ENCODE measurements around the gene DPYSL5.

GRCh38 chr2:26901326-26902183 lies 53.6 kb downstream of the DPYSL5 start:
- no peak for TF ChIP-seq CTCF (IDR thresholded peaks at IDR 0.05 in 2 of 3, conservative IDR thresholded peaks at IDR 0.05 in 1 of 3; ENCODE audit: insufficient read depth in 2 of 3, low read depth in 1 of 3, low read length in 3 of 3)
- TF ChIP-seq SMAD3 (CRISPR knock-in tag; conservative IDR thresholded peaks at IDR 0.05), result no peak
- TF ChIP-seq, protein P1, sequence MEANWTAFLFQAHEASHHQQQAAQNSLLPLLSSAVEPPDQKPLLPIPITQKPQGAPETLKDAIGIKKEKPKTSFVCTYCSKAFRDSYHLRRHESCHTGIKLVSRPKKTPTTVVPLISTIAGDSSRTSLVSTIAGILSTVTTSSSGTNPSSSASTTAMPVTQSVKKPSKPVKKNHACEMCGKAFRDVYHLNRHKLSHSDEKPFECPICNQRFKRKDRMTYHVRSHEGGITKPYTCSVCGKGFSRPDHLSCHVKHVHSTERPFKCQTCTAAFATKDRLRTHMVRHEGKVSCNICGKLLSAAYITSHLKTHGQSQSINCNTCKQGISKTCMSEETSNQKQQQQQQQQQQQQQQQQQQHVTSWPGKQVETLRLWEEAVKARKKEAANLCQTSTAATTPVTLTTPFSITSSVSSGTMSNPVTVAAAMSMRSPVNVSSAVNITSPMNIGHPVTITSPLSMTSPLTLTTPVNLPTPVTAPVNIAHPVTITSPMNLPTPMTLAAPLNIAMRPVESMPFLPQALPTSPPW (CRISPR knock-in tag; IDR thresholded peaks at IDR 0.05), result 0 out of 2 replicates have a peak, but pooled peaks have one; percentile 17
- TF ChIP-seq UBTF (IDR thresholded peaks at IDR 0.05; ENCODE audit: borderline replicate concordance in 1 of 2, low read depth in 2 of 2, low read length in 2 of 2), result no peak
- TF ChIP-seq TEAD4 (IDR thresholded peaks at IDR 0.05; ENCODE audit: low read length), result no peak
- no peak for TF ChIP-seq TEAD4 (CRISPR knock-in tag; IDR thresholded peaks at IDR 0.05; ENCODE audit: borderline replicate concordance)
- no peak for TF ChIP-seq ZNF740 (CRISPR knock-in tag; IDR thresholded peaks at IDR 0.05)
- TF ChIP-seq ZNF740 (tag; IDR thresholded peaks at IDR 0.05), result no peak
- no peak for TF ChIP-seq FOS (IDR thresholded peaks at IDR 0.05; ENCODE audit: extremely low read depth, insufficient read length)
- no peak for TF ChIP-seq ZFX (CRISPR knock-in tag; IDR thresholded peaks at IDR 0.05)
- no peak for TF ChIP-seq ZMIZ1 (IDR thresholded peaks at IDR 0.05; ENCODE audit: low read depth in 2 of 2, low read length in 2 of 2)
- TF ChIP-seq CEBPZ (IDR thresholded peaks at IDR 0.05; ENCODE audit: borderline replicate concordance, low read depth, low read length), result no peak

Data from K562 (cell line).